GM15510 (cell line): ENCODE data around the gene RNASET2.

ENCODE experiments used
- POLR2A ChIP-seq: IDR thresholded peaks from 3 replicates; pipeline ENCODE4 v1.6.1; 2011; ENCODE audit warnings: borderline replicate concordance; ENCODE audit not compliant: insufficient read length; ENCODE audit errors: extremely low read depth

RNASET2 gene

GRCh38 chr6:166939345-166939744 lies 17.0 kb downstream of the RNASET2 start:
- no peak for TF ChIP-seq POLR2A

- no peak for TF ChIP-seq POLR2A
These were observed 17.6 kb downstream of the RNASET2 start for GRCh38 chr6:166938704-166939103.

DNA sequence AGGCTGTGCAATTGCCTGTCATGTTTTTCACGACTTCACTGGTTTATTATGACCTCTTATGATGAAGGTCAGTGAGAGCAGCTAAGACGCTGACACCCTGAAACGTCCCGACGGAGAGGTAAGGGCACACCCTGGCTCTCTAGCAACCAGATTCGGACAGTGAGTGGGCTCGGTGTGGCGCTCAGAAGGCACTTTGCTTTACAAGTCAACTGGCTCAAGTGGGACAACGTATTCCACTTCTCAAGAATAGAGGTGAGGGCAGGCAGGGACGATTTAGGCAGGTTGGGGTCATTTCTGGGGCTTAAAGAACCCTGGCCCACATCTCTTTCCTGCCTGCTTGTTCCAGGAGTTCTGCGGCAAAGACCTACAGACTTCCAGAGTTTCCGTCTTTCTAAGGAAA lies 18.2 kb downstream of the RNASET2 start:
- no peak for TF ChIP-seq POLR2A

GRCh38 chr6:166937746-166938145 lies 18.6 kb downstream of the RNASET2 start:
- no peak for TF ChIP-seq POLR2A

- TF ChIP-seq POLR2A: no peak
These were observed 20.1 kb downstream of the RNASET2 start for GRCh38 chr6:166936079-166936787.

DNA sequence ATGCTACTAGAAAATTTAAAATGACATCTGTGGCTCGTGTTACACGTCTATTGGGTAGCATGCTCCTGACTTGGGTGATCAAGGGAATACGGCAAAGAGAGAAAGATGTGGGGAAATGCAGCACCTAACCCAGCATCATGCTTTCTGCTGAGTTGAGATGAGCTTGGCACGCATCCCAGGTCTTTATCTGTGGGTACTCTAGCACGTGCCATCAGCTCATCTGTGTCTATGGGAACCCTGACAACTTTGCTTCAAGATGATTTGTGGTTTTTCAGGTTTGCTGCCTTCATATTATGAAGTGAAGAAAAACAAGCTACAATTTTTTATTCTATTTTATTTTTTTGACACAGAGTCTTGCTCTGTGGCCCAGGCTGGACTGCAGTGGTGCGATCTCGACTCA lies 21.0 kb downstream of the RNASET2 start:
- no peak for TF ChIP-seq POLR2A

DNA sequence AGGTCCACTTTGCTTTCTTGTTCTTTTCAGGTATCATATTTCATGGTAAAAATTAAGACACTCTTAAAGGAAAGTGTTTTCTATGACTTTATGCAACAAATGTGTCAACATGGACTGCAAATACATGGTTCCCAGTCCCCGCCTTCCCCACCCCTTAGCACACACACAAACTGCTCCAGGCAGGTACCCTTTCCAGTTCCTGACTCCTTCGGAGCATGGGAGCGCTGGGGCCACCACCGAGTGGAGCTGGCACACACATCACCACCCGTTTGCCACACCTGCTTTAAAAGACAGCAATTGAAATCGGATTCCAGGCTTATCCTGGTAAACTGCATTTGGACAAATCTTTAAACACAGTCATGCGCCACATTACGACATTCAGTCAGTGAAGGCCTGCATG lies 22.2 kb downstream of the RNASET2 start:
- no peak for TF ChIP-seq POLR2A

DNA sequence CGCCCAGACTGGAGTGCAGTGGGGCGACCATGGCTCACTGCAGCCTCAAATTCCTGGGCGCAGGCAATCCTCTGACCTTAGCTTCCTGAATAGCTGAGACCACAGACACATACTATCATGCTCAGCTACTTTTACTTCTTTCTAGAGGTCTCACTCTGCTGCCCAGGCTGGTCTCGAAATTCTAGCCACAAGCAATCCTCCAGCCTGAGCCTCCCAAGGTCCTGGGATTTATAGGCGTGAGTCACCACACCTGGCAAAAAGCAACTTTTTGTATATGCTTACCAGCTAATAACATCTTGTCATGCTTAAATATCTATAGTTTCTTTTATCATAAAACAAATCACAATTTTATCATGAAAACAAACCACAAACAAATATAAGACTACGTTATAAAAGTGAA lies 23.0 kb downstream of the RNASET2 start:
- no peak for TF ChIP-seq POLR2A

- TF ChIP-seq POLR2A: no peak
These were observed 23.7 kb downstream of the RNASET2 start for GRCh38 chr6:166932616-166933015.

DNA sequence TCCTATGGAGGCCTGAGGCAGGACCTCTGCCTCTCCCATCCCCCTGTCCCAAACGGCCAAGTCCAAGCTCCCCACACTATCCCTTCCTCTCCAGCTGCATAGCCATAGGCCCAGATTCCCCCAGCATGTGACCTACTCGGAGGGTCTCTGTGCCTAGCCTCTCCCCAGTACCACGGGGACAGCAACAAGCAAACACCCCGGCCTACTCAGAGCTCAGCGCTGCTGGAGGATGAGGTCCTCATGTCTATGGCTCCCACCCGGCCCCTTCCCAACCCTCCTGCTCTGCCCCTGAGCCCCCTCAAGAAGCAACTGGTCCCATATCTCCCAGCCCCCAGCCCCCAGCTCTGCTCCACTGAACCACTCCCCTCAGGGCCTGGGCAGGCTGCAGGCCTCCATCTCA lies 24.2 kb downstream of the RNASET2 start:
- TF ChIP-seq POLR2A: no peak

DNA sequence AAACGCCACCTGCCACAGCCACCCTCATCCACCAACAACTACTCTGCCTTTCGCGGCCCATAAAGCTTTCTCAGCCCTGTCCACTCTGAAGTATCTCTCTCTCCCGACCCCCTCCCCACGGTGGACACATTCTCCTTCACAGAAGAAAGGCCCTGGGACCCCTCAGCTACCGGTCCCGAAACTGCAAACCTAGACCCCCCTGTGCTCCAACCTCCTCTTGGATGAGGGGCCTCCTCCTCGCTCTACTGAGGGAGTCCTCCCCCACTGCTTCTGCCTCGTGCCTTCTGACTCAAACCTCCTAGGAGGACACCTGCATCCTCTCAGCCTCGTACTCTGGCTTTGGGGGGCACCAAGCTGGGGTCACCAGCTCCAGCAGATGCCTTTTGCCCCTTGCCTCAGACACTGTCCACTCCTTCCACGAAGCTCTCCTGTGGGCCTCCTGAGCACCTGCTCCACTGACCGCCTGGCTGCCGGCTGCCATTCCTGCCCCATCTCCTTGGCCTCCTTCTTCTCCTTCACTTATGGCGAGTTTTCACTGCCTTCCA lies 24.9 kb downstream of the RNASET2 start:
- no peak for TF ChIP-seq POLR2A

- TF ChIP-seq POLR2A: no peak
These were observed 25.9 kb downstream of the RNASET2 start for GRCh38 chr6:166930354-166930891.

- no peak for TF ChIP-seq POLR2A
These were observed 26.7 kb downstream of the RNASET2 start for GRCh38 chr6:166929542-166930189.

- TF ChIP-seq POLR2A: no peak
These were observed 27.5 kb downstream of the RNASET2 start for GRCh38 chr6:166928644-166929541.
